Spleen (tissue), 11 donors: ENCODE results near the gene RPS15. TPM values are rescaled to one million over a fixed set of nuclear protein-coding genes. Genes with fewer than 3 reads are reported as not detected.
"Not testable (repeated sequence)": the region's sequence is repeated elsewhere in the genome, so short reads cannot be mapped to it uniquely, and the experiment has no call there.

Source experiments
- DNase-seq: peaks from one replicate; pipeline ENCODE4 v3.0.0-alpha.2; 2020
- H3K27ac ChIP-seq, 8 donors: fragments of 200-600 bp; sonication (generic) in 7 of 8; 1 replicate in 4 of 8; 2 replicates in 4 of 8; pipeline versions ENCODE4 v1.5.0 to v1.8.0; 2016 to 2021; ENCODE audit warnings: inconsistent platforms in 4 of 8, mild to moderate bottlenecking in 4 of 8, moderate library complexity in 1 of 8
- H3K27me3 ChIP-seq, 7 donors: fragments of 200-600 bp; sonication (generic) in 6 of 7; replicated peaks in 1 of 7; 1 replicate in 4 of 7; 2 replicates in 3 of 7; pipeline versions ENCODE4 v1.5.0 to v1.8.0; 2016 to 2021; ENCODE audit warnings: inconsistent platforms in 3 of 7, mild to moderate bottlenecking in 1 of 7
- H3K36me3 ChIP-seq, 6 donors: fragments of 200-600 bp; sonication (generic) in 5 of 6; 1 replicate in 4 of 6; 2 replicates in 2 of 6; pipeline versions ENCODE4 v1.5.0 to v1.8.0; 2016 to 2021; ENCODE audit warnings: inconsistent platforms in 2 of 6
- H3K4me1 ChIP-seq, 6 donors: fragments of 200-600 bp; sonication (generic) in 5 of 6; 1 replicate in 3 of 6; 2 replicates in 3 of 6; pipeline versions ENCODE4 v1.5.0 to v1.8.0; 2016 to 2021; ENCODE audit warnings: inconsistent platforms in 3 of 6
- H3K4me3 ChIP-seq, 8 donors: fragments of 200-600 bp; sonication (generic) in 7 of 8; 1 replicate in 4 of 8; 2 replicates in 4 of 8; pipeline versions ENCODE4 v1.5.0 to v1.8.0; 2016 to 2021; ENCODE audit warnings: inconsistent platforms in 4 of 8, mild to moderate bottlenecking in 4 of 8, moderate library complexity in 2 of 8
- H3K9me3 ChIP-seq, 8 donors: fragments of 200-600 bp; sonication (generic) in 7 of 8; 1 replicate in 4 of 8; 2 replicates in 4 of 8; pipeline versions ENCODE4 v1.5.0 to v1.8.0; 2016 to 2021; ENCODE audit warnings: inconsistent platforms in 4 of 8
- POLR2A ChIP-seq, 3 donors: fragments of 450-650 bp; IDR thresholded peaks; one replicate each; pipeline ENCODE4 v1.5.1; 2017; ENCODE audit warnings: antibody characterized with exemption in 3 of 3, mild to moderate bottlenecking in 1 of 3
- POLR2AphosphoS5 ChIP-seq, 3 donors: sonication (generic); formaldehyde crosslinking; IDR thresholded peaks; one replicate each; pipeline ENCODE4 v1.5.1; 2017; ENCODE audit warnings: antibody characterized with exemption in 3 of 3
- WGBS, 5 donors: extraction: QIAGEN DNeasy Blood & Tissue Kit in 3 of 5; methylation state at CpG; one replicate each; pipeline versions ENCODE4 v1.1.5 to v1.1.7; 2013 to 2018; 5-methylcytosine and 5-hydroxymethylcytosine counted together
- intact Hi-C: fragments of 100-400 bp; cut with DNase I; formaldehyde crosslinking; loops from one replicate; pipeline ENCODE4 v1.15.0; 2023; ENCODE audit warnings: low total_unique reads
- polyA plus RNA-seq, 3 donors: library from polyadenylated mRNA; stranded (reverse); fragments of 200-250 nt; gene quantifications; one replicate each; pipeline ENCODE4 v1.2.1, GENCODE V29; 2013
- total RNA-seq, 7 donors: library from RNA; depleted of rRNA in 3 of 7; stranded (reverse); fragments of >200 nt in 3 of 7; fragmentation: NEBNext Ultra II Directional in 4 of 7; extraction: Animal tissue kit (Norgen Biotek cat#: 25700) in 4 of 7; gene quantifications; one replicate each; pipeline versions ENCODE4 v1.1.0 to v1.2.1, GENCODE V29; 2016 to 2021
- TF ChIP-seq, protein P1 (sequence below), 11 experiments: fragments of 200-600 bp in 7 of 11; fragments of 450-650 bp in 4 of 11; sonication (generic) in 4 of 11; IDR thresholded peaks in 8 of 11; conservative IDR thresholded peaks in 3 of 11; 1 replicate in 7 of 11; 2 replicates in 4 of 11; pipeline versions ENCODE4 v1.4.0 to v1.8.0; 2016 to 2021; ENCODE audit warnings: antibody characterized with exemption in 11 of 11, inconsistent platforms in 4 of 11, mild to moderate bottlenecking in 1 of 11
- donor health status: healthy with polysubstance abuse.
- donor health status: DM: no; HTN: no; CAD: no; lungs with moderate emphysema.
- donor health status: DM: no; HTN: no; CAD: no.
- donor health status: Bipolar disorder and iron deficiency.
- donor health status: healthy.
- donor health status: DM: no; HTN: no; CAD: no.
- donor health status: DM: yes; HTN: yes; CAD: no.

RPS15 gene
- total and polyA plus RNA-seq, 10 donors = 932 to 5,849 (median 4,147) TPM

GRCh38 chr19:1418951-1419738 is 19.1 kb upstream of the RPS15 start:
- Histone ChIP-seq H3K4me3 (no peak overlapping the region), H3K4me1 (peaks cover 28 to 85% (median 48%) of the 10 kb centered on the region in 6 donors), H3K27ac (peak overlapping the region in 5 of 8 donors; percentile 25 to 98 (median 96)), H3K9me3 (no peaks in the 10 kb centered on the region), H3K27me3 (no peaks in the 10 kb centered on the region), H3K36me3 (peaks cover 0 to 92% (median 59%) of the 10 kb centered on the region in 6 donors)
- 85 to 95% (median 90%) methylated on average over 14 to 21 of the region's 21 CpGs for WGBS, 5 donors
- intact Hi-C loops = no loop called here
- TF ChIP-seq POLR2A (IDR thresholded peaks at IDR 0.05) (no peak), POLR2AphosphoS5 (IDR thresholded peaks at IDR 0.05) (peak in 1 of 3 donors; percentile 57)
- no peak for DNase-seq

GRCh38 chr19:1420085-1420484 is 18.1 kb upstream of the RPS15 start:
- 92 to 97% (median 95%) methylated on average over 22 to 33 of the region's 43 CpGs for WGBS, 5 donors

DNA sequence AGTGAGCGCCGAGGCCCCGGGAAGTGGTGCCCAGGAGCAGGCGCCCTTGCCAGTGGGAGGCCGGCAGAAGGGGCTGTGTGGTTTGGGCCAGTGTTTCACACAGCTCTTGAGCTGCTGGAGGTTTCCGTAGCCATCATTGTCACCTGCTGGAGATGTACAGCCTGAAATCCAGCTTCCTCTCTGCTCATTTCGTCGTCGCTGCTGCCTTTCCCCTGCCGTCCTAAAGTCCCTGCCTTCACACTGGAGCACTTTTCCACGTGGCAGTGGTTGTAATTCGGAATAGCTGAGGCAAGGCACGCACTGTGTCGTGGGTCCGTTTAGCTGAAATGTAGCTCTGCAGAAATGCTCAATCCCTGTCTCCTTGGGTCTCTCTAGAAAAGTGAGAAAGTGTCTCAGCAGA is 17.6 kb upstream of the RPS15 start:
- TF ChIP-seq POLR2AphosphoS5 (IDR thresholded peaks at IDR 0.05) = peak in 1 of 3 donors; percentile 45
- no peak for TF ChIP-seq POLR2A (IDR thresholded peaks at IDR 0.05)
- no peak overlapping the region for H3K27ac ChIP-seq
- peaks cover 0 to 98% (median 72%) of the 10 kb centered on the region in 6 donors for H3K36me3 ChIP-seq
- intact Hi-C loops = no loop called here
- 90 to 96% (median 94%) methylated on average over 15 of the region's 15 CpGs for whole genome bisulfite sequencing, 5 donors
- H3K4me3 ChIP-seq = no peak overlapping the region
- peaks cover 20 to 76% (median 39%) of the 10 kb centered on the region in 6 donors for H3K4me1 ChIP-seq
- DNase-seq = no peak
- H3K27me3 ChIP-seq = no peaks in the 10 kb centered on the region
- no peaks in the 10 kb centered on the region for H3K9me3 ChIP-seq

More at GRCh38 chr19:1420085-1420484, 18.1 kb upstream of the RPS15 start:
- intact Hi-C loops, H3K27ac ChIP-seq, DNase-seq, H3K9me3 ChIP-seq, H3K4me3 ChIP-seq, H3K27me3 ChIP-seq: not testable (repeated sequence)
- Histone ChIP-seq H3K36me3 (peaks cover 0 to 93% (median 67%) of the 10 kb centered on the region in 6 donors), H3K4me1 (peaks cover 20 to 81% (median 43%) of the 10 kb centered on the region in 6 donors)

GRCh38 chr19:1421218-1421957 is 16.8 kb upstream of the RPS15 start:
- H3K27ac ChIP-seq = peak overlapping the region in 2 of 8 donors; percentile 4 to 33
- TF ChIP-seq POLR2A (IDR thresholded peaks at IDR 0.05) = no peak
- TF ChIP-seq POLR2AphosphoS5 (IDR thresholded peaks at IDR 0.05) = no peak
- TF ChIP-seq, protein P1, sequence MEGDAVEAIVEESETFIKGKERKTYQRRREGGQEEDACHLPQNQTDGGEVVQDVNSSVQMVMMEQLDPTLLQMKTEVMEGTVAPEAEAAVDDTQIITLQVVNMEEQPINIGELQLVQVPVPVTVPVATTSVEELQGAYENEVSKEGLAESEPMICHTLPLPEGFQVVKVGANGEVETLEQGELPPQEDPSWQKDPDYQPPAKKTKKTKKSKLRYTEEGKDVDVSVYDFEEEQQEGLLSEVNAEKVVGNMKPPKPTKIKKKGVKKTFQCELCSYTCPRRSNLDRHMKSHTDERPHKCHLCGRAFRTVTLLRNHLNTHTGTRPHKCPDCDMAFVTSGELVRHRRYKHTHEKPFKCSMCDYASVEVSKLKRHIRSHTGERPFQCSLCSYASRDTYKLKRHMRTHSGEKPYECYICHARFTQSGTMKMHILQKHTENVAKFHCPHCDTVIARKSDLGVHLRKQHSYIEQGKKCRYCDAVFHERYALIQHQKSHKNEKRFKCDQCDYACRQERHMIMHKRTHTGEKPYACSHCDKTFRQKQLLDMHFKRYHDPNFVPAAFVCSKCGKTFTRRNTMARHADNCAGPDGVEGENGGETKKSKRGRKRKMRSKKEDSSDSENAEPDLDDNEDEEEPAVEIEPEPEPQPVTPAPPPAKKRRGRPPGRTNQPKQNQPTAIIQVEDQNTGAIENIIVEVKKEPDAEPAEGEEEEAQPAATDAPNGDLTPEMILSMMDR (IDR thresholded peaks at IDR 0.05 in 8 of 11, conservative IDR thresholded peaks at IDR 0.05 in 3 of 11) = no peak
- no peak overlapping the region for H3K4me3 ChIP-seq
- peaks cover 0 to 100% (median 79%) of the 10 kb centered on the region in 6 donors for H3K36me3 ChIP-seq
- no peaks in the 10 kb centered on the region for H3K27me3 ChIP-seq
- H3K9me3 ChIP-seq = no peaks in the 10 kb centered on the region
- no peak for DNase-seq
- intact Hi-C loops = no loop called here
- H3K4me1 ChIP-seq = peaks cover 12 to 68% (median 31%) of the 10 kb centered on the region in 6 donors
- 95 to 96% (median 95%) methylated on average over 26 to 37 of the region's 37 CpGs for WGBS, 5 donors

DNA sequence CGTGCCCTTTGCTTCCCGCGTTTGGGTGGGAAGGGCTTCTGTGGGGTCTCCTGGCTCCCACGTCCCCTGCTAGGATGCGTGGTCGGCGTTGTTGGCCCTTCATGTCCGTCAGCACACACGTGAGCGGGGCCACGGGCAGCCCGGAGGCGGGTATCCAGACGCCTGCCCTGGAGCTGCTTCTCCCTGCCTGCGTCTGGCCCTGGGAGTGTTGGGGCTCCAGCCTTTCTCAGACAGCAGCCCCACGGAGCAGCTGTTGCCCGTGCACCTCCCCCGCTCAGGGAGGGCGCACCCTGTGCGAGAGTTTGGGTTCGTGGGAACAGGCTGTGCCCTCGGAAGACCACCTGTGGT is 16.3 kb upstream of the RPS15 start:
- Histone ChIP-seq H3K4me1 (peaks cover 7 to 63% (median 26%) of the 10 kb centered on the region in 6 donors), H3K36me3 (peaks cover 0 to 100% (median 84%) of the 10 kb centered on the region in 6 donors), H3K27me3 (no peaks in the 10 kb centered on the region), H3K4me3 (no peak overlapping the region), H3K9me3 (no peaks in the 10 kb centered on the region), H3K27ac (peak overlapping the region in 3 of 8 donors; percentile 1 to 33 (median 4))
- TF ChIP-seq, protein P1 (IDR thresholded peaks at IDR 0.05 in 8 of 11, conservative IDR thresholded peaks at IDR 0.05 in 3 of 11) = no peak
- TF ChIP-seq POLR2AphosphoS5 (IDR thresholded peaks at IDR 0.05) = peak in 1 of 3 donors; percentile 42
- DNase-seq = no peak
- intact Hi-C loops = no loop called here
- WGBS, 5 donors = 78 to 92% (median 90%) methylated on average over 4 to 22 of the region's 22 CpGs
